Fibroblast of gingiva (primary cell): Measurements from ENCODE around the gene TAS2R13.
A peak's percentile ranks its signal among the peaks of the same experiment; 100 is the strongest.

Experiments
- DNase-seq: peaks from one replicate; pipeline ENCODE4 v3.0.0-alpha.2; 2011; ENCODE audit warnings: low read depth

The TAS2R13 gene

GRCh38 chr12:10909462-10909861 is at the start of gene TAS2R13:
TAS2R13 (minus strand) TSS chr12:10909562; CDS start chr12:10909298, 264 bp downstream.
- DNase-seq: no peak

GRCh38 chr12:10957741-10958140 is 48.4 kb upstream of the TAS2R13 start:
- no peak for DNase-seq

GRCh38 chr12:10956085-10956484 is 46.7 kb upstream of the TAS2R13 start:
- no peak for DNase-seq

- DNase-seq: no peak
Observed at GRCh38 chr12:10952645-10953044, 43.3 kb upstream of the TAS2R13 start.

GRCh38 chr12:10943167-10943566 is 33.8 kb upstream of the TAS2R13 start:
- no peak for DNase-seq

GRCh38 chr12:10941916-10942607 is 32.7 kb upstream of the TAS2R13 start:
- DNase-seq: no peak

GRCh38 chr12:10941369-10941768 is 32.0 kb upstream of the TAS2R13 start:
- no peak for DNase-seq

GRCh38 chr12:10940389-10940788 is 31.0 kb upstream of the TAS2R13 start:
- DNase-seq: peak; percentile 43

GRCh38 chr12:10939163-10939562 is 29.8 kb upstream of the TAS2R13 start, which contains the start of gene TAS2R14:
TAS2R14 (minus strand) TSS chr12:10939263; CDS start chr12:10939207, 56 bp downstream.
- no peak for DNase-seq

GRCh38 chr12:10936506-10936905 is 27.1 kb upstream of the TAS2R13 start:
- no peak for DNase-seq

- DNase-seq: no peak
Observed at GRCh38 chr12:10928746-10929286, 19.5 kb upstream of the TAS2R13 start, which contains the start of gene PRH2. PRH2 (plus strand) TSS chr12:10929236; CDS start chr12:10929274, 38 bp downstream.

GRCh38 chr12:10926269-10926668 is 16.9 kb upstream of the TAS2R13 start:
- DNase-seq: no peak

GRCh38 chr12:10919809-10920208 is 10.4 kb upstream of the TAS2R13 start:
- DNase-seq: no peak

GRCh38 chr12:10910380-10910779 is 1.0 kb upstream of the TAS2R13 start:
- no peak for DNase-seq

- DNase-seq: no peak
Observed at GRCh38 chr12:10904686-10905085, 4.7 kb downstream of the TAS2R13 start.

GRCh38 chr12:10901427-10901826 is 7.9 kb downstream of the TAS2R13 start:
- no peak for DNase-seq

- DNase-seq: no peak
Observed at GRCh38 chr12:10900972-10901371, 8.4 kb downstream of the TAS2R13 start.

GRCh38 chr12:10900530-10900929 is 8.8 kb downstream of the TAS2R13 start:
- DNase-seq: no peak

- DNase-seq: no peak
Observed at GRCh38 chr12:10896854-10897253, 12.5 kb downstream of the TAS2R13 start.

- no peak for DNase-seq
Observed at GRCh38 chr12:10891937-10892336, 17.4 kb downstream of the TAS2R13 start.

GRCh38 chr12:10889226-10889625 is 20.1 kb downstream of the TAS2R13 start:
- no peak for DNase-seq

GRCh38 chr12:10884086-10884725 is 25.2 kb downstream of the TAS2R13 start, which contains the start of gene PRH1:
PRH1 (minus strand) TSS chr12:10884255; CDS start chr12:10884217, 38 bp downstream.
- DNase-seq: no peak

GRCh38 chr12:10873378-10873777 is 36.0 kb downstream of the TAS2R13 start:
- no peak for DNase-seq
